ENCODE data around the gene ZNF385B.

GRCh38 chr2:179715196-179715595 is 146.2 kb downstream of the ZNF385B start:
- no peak for TF ChIP-seq POLR2A (IDR thresholded peaks at IDR 0.05)
- TF ChIP-seq, protein P1, sequence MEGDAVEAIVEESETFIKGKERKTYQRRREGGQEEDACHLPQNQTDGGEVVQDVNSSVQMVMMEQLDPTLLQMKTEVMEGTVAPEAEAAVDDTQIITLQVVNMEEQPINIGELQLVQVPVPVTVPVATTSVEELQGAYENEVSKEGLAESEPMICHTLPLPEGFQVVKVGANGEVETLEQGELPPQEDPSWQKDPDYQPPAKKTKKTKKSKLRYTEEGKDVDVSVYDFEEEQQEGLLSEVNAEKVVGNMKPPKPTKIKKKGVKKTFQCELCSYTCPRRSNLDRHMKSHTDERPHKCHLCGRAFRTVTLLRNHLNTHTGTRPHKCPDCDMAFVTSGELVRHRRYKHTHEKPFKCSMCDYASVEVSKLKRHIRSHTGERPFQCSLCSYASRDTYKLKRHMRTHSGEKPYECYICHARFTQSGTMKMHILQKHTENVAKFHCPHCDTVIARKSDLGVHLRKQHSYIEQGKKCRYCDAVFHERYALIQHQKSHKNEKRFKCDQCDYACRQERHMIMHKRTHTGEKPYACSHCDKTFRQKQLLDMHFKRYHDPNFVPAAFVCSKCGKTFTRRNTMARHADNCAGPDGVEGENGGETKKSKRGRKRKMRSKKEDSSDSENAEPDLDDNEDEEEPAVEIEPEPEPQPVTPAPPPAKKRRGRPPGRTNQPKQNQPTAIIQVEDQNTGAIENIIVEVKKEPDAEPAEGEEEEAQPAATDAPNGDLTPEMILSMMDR (IDR thresholded peaks at IDR 0.05): no peak
- TF ChIP-seq EP300 (IDR thresholded peaks at IDR 0.05): no peak
- TF ChIP-seq POLR2AphosphoS5 (IDR thresholded peaks at IDR 0.05): no peak
